WI38 (cell line): Measurements from ENCODE around the gene ACTL6B.

Source experiments
- H3K4me3 ChIP-seq: 2 replicates; pipeline ENCODE4 v1.5.1; 2011; ENCODE audit warnings: low read depth, mild to moderate bottlenecking, control low read depth, low read length
- TF ChIP-seq, protein P1 (sequence below): IDR thresholded peaks from 2 replicates; pipeline ENCODE4 v1.5.1; 2012; ENCODE audit warnings: low read depth, mild to moderate bottlenecking, control low read depth, low read length

The ACTL6B gene

DNA sequence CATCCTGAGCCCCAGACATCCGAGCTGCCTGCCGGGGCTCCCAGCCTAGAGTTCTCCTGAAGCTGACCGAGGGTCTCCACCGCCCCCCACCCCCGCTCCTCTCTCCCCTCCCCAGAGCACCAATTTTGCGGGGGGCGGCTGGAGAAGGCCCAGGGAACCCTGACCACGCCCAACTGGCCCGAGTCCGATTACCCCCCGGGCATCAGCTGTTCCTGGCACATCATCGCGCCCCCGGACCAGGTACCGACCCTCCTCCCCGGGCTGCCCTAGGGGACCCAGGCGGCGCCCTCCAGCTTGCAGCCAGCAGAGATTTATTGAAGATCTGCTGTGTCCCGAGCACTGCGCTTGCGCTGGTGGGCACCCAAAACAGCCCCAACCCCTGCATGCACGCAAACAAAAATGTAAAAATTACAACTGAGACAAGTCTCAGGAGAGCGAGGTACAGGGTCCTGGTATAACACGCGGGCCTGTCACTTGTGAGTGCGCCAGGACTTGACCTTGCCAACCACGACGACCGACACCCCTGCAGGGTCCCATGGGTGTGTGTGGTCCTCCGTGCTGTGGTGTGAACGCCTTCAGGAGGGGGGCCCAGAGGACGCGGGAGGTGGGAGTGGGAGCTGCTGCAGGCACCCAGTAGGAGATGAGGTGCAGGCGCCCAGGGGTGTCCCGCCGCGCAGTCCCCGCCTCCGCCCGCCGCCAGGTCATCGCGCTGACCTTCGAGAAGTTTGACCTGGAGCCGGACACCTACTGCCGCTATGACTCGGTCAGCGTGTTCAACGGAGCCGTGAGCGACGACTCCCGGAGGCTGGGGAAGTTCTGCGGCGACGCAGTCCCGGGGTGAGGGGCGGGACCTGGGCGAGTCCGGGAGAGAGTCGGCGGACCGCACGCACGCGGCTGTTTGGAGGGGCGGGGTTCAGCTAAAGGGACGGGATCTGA, 51.0 kb downstream of the ACTL6B start:
- H3K4me3 ChIP-seq: peak overlapping the region; percentile 55
- TF ChIP-seq, protein P1, sequence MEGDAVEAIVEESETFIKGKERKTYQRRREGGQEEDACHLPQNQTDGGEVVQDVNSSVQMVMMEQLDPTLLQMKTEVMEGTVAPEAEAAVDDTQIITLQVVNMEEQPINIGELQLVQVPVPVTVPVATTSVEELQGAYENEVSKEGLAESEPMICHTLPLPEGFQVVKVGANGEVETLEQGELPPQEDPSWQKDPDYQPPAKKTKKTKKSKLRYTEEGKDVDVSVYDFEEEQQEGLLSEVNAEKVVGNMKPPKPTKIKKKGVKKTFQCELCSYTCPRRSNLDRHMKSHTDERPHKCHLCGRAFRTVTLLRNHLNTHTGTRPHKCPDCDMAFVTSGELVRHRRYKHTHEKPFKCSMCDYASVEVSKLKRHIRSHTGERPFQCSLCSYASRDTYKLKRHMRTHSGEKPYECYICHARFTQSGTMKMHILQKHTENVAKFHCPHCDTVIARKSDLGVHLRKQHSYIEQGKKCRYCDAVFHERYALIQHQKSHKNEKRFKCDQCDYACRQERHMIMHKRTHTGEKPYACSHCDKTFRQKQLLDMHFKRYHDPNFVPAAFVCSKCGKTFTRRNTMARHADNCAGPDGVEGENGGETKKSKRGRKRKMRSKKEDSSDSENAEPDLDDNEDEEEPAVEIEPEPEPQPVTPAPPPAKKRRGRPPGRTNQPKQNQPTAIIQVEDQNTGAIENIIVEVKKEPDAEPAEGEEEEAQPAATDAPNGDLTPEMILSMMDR: no peak

DNA sequence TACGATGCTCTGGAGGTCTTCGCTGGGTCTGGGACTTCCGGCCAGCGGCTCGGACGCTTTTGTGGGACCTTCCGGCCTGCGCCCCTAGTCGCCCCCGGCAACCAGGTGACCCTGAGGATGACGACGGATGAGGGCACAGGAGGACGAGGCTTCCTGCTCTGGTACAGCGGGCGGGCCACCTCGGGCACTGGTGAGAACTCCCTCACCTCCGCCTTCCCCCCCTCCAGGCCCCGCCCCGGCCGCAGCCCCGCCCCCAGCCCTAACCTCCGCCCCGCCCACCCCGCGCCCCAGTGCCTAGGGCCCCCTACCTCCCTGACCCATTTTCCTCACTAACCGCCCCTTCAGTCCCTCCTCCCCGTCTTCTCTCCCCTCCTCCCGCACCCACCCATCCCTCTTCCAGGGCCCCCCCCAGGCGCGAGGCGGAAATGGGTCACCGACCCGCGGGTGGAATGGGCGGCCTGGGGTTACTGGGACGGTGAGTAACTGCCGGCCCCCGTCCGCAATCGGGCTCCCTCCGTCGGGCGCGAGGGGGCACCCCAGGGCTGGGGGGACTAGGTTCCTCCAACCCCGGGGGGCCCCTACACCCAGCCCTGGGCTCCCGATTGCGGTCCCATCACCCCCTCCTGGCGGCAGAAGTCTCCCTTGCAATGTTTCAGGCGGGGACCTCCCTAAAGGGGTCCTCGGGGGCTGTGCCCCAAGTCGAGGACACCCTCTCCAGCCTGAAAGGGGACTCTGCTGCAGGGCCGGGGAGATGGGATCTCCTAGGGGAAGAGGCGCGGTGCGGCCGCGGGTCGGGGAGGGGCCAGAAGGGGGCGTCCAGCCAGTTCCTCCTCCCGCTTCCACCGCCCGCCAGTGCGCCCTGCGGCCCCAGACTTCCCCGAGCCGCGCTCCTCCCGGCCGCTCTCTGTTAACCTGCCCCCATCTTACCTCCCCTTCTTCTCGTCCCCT, 51.9 kb downstream of the ACTL6B start:
- TF ChIP-seq, protein P1: peak; percentile 49

DNA sequence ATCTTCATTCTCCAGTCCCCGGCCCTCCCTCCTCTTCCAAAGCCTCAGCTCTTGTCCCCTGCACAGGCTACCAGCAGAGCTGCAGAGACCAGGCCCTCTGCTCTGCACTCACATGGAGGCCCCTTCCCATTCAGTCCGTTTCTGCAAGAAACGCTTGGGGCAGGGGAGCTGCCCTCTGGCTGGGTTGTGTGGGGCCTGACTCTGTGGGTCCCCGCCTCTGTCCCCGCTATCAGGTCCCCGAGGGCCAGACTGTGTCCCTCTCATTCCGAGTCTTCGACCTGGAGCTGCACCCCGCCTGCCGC, 52.6 kb downstream of the ACTL6B start:
- H3K4me3 ChIP-seq: peak overlapping the region; percentile 82
- TF ChIP-seq, protein P1: no peak

More for the DNA sequence above, 51.9 kb downstream of the ACTL6B start:
- peak overlapping the region; percentile 82 for H3K4me3 ChIP-seq

DNA sequence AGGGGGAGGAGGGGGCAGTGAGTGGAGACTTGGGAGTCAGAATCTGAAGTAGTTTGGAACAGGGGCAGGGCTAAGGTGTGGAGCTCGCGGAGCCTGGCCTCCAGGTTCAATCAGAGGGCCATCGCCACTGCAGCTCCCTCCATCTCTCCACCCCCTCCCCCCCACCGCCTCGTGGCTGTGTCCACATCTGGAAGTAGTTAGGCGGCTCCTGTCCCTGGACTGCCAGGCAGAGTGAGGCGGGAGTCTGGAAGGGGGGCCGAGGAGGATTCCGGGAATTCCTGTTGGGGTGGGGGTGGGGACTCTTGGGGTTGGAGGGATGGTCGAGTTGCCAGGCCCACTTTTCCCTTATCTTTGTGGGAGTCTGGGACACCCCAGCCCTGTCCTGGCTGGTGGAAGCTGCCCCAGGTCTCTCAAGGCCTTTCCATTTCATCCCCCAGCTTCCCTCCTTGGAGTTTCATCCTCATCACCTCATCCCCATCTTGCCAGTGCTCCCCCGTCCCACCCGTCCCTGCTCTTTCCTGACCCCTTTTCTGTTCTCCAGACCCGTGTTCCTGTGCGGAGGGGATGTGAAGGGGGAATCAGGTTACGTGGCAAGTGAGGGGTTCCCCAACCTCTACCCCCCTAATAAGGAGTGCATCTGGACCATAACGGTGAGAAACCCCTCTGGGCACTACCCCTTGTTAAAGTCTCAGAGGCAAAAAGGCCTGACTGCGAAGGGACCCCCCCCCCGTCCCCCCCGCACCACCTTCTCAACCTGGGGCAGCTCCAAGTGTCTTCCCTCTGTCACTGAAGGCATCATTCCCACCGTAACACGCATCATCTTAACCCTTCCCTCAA, 53.1 kb downstream of the ACTL6B start:
- peak overlapping the region; percentile 82 for H3K4me3 ChIP-seq
- TF ChIP-seq, protein P1: no peak

DNA sequence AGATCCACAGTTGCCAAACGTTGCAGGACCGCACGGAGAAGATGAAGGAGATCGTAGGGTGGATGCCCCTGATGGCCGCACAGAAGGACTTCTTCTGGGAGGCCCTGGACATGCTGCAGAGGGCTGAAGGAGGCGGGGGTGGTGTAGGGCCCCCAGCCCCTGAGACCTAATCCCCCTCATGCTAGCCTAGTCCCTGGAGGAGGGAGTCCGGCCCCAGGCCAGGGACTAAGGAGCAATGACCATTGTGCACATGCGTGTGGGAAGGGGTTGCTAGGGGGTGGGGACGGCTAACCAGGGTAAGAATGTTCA, 55.6 kb downstream of the ACTL6B start:
- TF ChIP-seq, protein P1: no peak

DNA sequence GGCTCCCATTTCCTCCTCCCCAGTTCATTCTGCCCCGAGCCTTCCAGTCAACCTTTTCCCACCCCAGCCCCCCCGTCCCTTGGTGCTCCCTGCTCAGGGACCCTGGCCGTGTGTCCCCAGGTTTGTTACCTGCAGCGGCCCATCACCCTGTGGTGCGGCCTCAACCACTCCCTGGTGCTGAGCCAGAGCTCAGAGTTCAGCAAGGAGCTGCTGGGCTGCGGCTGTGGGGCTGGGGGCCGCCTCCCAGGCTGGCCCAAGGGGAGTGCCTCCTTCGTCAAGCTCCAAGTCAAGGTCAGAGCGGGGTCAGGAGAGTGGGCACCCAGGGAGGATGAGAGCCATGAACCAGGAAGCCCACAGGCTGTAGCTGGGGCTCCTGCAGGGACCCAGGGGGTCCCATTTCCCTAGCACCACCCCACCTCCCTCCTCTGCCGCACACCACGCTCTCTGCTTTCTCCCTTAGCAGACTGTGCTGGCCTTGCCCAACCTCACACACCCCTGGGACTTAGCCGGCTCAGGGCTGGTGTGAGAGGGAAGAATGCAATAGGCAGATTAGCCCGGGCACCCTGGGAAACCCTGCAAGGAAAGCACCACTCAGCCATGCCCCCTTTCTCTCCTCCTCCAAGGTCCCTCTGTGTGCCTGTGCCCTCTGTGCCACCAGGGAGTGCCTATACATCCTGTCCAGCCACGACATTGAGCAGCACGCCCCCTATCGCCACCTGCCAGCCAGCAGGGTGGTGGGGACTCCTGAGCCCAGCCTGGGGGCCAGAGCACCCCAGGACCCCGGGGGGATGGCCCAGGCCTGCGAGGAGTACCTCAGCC, 56.1 kb downstream of the ACTL6B start:
- TF ChIP-seq, protein P1: no peak
- no peak overlapping the region for H3K4me3 ChIP-seq

More for the DNA sequence above, 55.6 kb downstream of the ACTL6B start:
- H3K4me3 ChIP-seq: no peak overlapping the region
